AG04450 (cell line): ENCODE measurements around the gene KCNH4. TPM values are rescaled to one million over a fixed set of nuclear protein-coding genes. Genes with fewer than 3 reads are reported as not detected.
A peak's percentile ranks its signal among the peaks of the same experiment; 100 is the strongest.

Experiments used
- CTCF ChIA-PET: fragments of 300-600, 350-600 bp; formaldehyde crosslinking; extraction: SDS; loops from one replicate; lab custom pipeline; 2022; ENCODE audit warnings: antibody characterized with exemption, inconsistent platforms; lab: Charles Lee
- POLR2A ChIA-PET: fragments of 350-600 bp; formaldehyde crosslinking; extraction: SDS; loops from one replicate; lab custom pipeline; 2021; ENCODE audit warnings: antibody characterized with exemption, inconsistent platforms; lab: Yijun Ruan, JAX
- DNase-seq: peaks from one replicate; pipeline ENCODE4 v3.0.0-alpha.2; 2011; ENCODE audit warnings: low read depth, low spot score
- H3K27ac ChIP-seq: one replicate; pipeline ENCODE4 v1.5.1; 2012; ENCODE audit warnings: low read depth, low read length, control low read depth
- H3K27me3 ChIP-seq: one replicate; pipeline ENCODE4 v1.6.0; 2012; ENCODE audit warnings: low read length; ENCODE audit not compliant: control insufficient read depth, insufficient read depth
- H3K4me3 ChIP-seq: 2 replicates; pipeline ENCODE4 v1.5.1; 2011; ENCODE audit warnings: mild to moderate bottlenecking, low read depth, low read length, control low read depth
- H3K9me3 ChIP-seq: 2 replicates; pipeline ENCODE4 v1.5.1; 2012; ENCODE audit warnings: low read length; ENCODE audit not compliant: control insufficient read depth, insufficient read depth
- polyA plus RNA-seq: library from polyadenylated mRNA; depleted of rRNA; stranded (reverse); fragments of >200 nt; gene quantifications from 2 replicates; pipeline ENCODE4 v1.2.3, GENCODE V29; 2011
- TF ChIP-seq, protein P1 (sequence below): IDR thresholded peaks from 2 replicates; pipeline ENCODE4 v1.5.1; 2011; ENCODE audit warnings: low read depth, low read length, control low read depth, inconsistent platforms

The KCNH4 gene
- polyA plus RNA-seq, 1 experiment: 0.01 TPM

DNA sequence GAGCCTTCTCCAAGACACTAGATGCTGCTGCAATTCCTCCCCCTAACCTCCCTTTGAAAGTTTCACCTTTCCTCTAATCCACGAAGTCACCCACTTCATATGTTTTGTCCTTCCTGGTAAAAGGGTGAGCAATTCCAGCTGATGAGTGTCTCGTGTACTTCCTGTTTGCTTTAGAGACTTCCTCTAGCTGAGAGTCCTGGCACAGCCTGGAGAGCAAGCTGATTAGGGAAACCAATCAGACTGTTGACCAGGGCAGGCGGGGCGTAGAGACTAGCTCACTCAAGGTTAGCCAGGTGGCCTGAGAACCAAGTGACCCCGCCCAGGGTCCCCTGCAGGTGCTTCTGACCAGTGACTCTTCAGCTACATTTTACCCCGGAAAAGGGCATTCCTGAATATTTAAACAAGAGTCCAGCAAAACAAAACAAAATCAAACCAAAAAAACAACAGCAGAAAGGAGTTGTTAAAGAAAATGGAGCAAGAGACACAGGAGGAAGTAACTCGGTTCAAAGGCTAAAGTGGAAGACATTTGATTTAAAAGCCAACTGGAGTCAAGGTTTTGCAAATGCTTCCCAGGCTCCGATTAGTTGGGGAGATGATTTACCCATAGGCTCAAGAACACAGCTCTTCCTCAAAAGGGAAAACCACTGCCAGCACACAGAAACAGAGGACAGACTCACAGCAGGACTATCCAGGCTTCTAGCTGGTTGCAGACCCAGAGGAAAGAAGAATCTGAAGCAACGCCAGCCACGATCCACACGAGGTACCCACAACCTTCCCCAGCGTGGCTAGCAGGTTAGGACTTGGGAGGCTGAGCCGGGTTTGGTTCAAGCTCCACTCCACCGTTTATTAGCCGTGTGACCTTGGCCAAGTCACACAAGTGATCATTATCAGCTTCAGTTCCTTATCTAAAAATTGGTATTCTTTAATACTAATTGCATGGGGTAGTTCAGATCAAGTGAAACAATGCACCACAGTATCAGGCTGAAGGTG is 45.0 kb downstream of the KCNH4 start:
- CTCF ChIA-PET: interaction anchor here (0.5 to 1.4 kb wide), 5 partner anchors 15 to 172 kb away, joined by 3 to 5 read pairs (median 3); no protein-coding TSS in a partner anchor
- TF ChIP-seq, protein P1, sequence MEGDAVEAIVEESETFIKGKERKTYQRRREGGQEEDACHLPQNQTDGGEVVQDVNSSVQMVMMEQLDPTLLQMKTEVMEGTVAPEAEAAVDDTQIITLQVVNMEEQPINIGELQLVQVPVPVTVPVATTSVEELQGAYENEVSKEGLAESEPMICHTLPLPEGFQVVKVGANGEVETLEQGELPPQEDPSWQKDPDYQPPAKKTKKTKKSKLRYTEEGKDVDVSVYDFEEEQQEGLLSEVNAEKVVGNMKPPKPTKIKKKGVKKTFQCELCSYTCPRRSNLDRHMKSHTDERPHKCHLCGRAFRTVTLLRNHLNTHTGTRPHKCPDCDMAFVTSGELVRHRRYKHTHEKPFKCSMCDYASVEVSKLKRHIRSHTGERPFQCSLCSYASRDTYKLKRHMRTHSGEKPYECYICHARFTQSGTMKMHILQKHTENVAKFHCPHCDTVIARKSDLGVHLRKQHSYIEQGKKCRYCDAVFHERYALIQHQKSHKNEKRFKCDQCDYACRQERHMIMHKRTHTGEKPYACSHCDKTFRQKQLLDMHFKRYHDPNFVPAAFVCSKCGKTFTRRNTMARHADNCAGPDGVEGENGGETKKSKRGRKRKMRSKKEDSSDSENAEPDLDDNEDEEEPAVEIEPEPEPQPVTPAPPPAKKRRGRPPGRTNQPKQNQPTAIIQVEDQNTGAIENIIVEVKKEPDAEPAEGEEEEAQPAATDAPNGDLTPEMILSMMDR: no peak
- Histone ChIP-seq H3K27me3 (no peaks in the 10 kb centered on the region), H3K9me3 (no peaks in the 10 kb centered on the region), H3K27ac (peak overlapping the region; percentile 53), H3K4me3 (no peak overlapping the region)
- no peak for DNase-seq
- POLR2A ChIA-PET: interaction anchor here (0.6 to 1.0 kb wide), 3 partner anchors 9 to 136 kb away, joined by 3 to 4 read pairs (median 3); no protein-coding TSS in a partner anchor

DNA sequence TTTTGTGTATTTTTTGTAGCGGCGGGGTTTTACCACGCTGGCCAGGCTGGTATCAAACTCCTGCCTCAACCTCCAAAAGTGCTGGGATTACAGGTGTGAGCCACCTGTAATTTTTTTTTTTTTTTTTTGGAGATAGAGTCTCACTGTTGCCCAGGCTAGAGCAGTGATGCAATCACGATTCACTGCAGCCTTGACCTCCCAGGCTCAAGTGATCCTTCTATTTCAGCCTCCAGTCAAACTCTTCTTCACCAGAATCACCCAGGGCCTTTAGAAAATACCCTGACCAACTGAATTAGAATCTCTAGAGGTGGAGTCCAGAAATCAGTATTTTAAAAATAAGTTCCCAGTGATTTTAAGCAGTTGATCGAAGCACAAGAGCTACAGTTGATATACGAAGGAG is 45.8 kb downstream of the KCNH4 start:
- H3K4me3 ChIP-seq: no peak overlapping the region
- H3K9me3 ChIP-seq: no peaks in the 10 kb centered on the region
- DNase-seq: no peak
- no peaks in the 10 kb centered on the region for H3K27me3 ChIP-seq
- TF ChIP-seq, protein P1: no peak
- H3K27ac ChIP-seq: peak overlapping the region; percentile 53
- POLR2A ChIA-PET: interaction anchor here (0.6 to 1.0 kb wide), 2 partner anchors 9 to 10 kb away, joined by 3 to 4 read pairs; no protein-coding TSS in a partner anchor
- CTCF ChIA-PET: interaction anchor here (0.5 to 0.9 kb wide), 4 partner anchors 16 to 186 kb away, joined by 3 to 5 read pairs (median 3); no protein-coding TSS in a partner anchor

DNA sequence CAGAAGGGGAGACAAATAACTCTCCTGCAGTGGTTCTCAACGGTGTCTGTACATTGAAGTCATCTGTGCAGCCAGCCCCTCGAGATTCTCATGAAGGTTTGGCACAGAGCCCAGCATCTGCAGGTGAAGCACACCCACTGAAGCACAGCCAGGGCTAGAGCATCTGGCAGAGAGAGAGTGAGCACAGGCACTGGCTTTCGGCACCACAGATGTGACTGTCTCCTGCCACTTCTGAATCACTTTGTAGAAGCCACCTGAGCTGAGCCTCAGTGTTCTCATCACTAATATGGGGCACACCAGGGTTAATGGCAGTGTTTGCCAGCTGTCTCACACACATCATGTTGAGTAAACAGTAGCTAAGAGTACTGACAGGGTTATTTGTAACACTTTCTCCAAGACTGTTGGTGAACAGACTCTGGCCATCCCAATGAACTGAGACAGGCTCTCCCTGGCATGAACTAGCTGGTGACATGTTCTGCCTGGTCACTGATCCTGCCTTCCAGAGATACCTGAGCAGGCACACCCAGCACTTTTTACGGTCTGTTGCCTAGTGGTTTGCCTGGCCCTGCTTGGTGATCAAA is 47.4 kb downstream of the KCNH4 start:
- TF ChIP-seq, protein P1: no peak
- ChIA-PET POLR2A (no interaction called here), CTCF (no interaction called here)
- Histone ChIP-seq H3K4me3 (no peak overlapping the region), H3K27ac (peak overlapping the region; percentile 57), H3K27me3 (no peaks in the 10 kb centered on the region), H3K9me3 (no peaks in the 10 kb centered on the region)
- DNase-seq: no peak

DNA sequence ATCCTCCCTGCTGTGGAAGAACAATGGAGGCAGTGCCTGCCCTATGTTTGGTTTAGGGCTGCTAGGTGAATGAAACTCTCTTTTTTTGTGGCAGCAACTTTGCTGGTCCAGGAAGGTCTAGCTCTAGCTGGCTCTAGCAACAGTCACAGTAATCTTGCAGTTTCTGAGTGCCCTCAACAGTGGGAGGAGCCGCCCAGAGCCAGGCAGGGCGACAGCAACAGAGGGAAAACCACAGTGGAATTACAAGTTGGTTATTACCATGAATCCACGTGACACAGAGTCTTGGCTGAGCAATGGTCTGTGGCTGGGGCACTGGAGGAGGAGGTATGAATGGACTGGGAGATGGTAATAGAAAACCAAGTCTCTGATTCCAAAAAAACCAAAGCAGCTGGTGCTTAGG is 48.0 kb downstream of the KCNH4 start:
- CTCF ChIA-PET: no interaction called here
- no peaks in the 10 kb centered on the region for H3K27me3 ChIP-seq
- no peaks in the 10 kb centered on the region for H3K9me3 ChIP-seq
- DNase-seq: no peak
- H3K4me3 ChIP-seq: no peak overlapping the region
- TF ChIP-seq, protein P1: no peak
- POLR2A ChIA-PET: no interaction called here
- H3K27ac ChIP-seq: peak overlapping the region; percentile 57
